Endothelial cell of umbilical vein (primary cell): Measurements from ENCODE around the gene ABCC2. TPM values are rescaled to one million over a fixed set of nuclear protein-coding genes. Genes with fewer than 3 reads are reported as not detected.

Source experiments
- BruUV-seq: library from RNA; stranded (reverse); fragments of 400-500 nt; replicated peaks from 2 replicates; lab custom pipeline; 2021; lab: Mats Ljungman, UMichigan
- CTCF ChIA-PET: fragments of 300-600, 350-600 bp; sonication (Branson Sonifier 250); formaldehyde crosslinking; loops from one replicate; lab custom pipeline; 2021; ENCODE audit warnings: antibody characterized with exemption, inconsistent platforms; lab: Charles Lee
- POLR2A ChIA-PET: fragments of 300-600, 350-600 bp; sonication (Branson Sonifier 250); formaldehyde crosslinking; loops from one replicate; lab custom pipeline; 2021; ENCODE audit warnings: antibody characterized with exemption, inconsistent platforms; lab: Charles Lee
- DNase-seq: peaks from one replicate; pipeline ENCODE4 v3.0.0-alpha.2; 2011; ENCODE audit warnings: low read depth, low spot score
- FAIRE-seq: peaks from 2 replicates; lab custom pipeline; 2011; peaks lifted over from hg19 to GRCh38; lab: Jason Lieb, UNC
- H2AFZ ChIP-seq: 2 replicates; pipeline ENCODE4 v1.6.0; 2012; ENCODE audit warnings: low read depth, low read length, control low read depth, inconsistent platforms
- H3K27ac ChIP-seq: 2 replicates; pipeline ENCODE4 v1.5.1; 2011; ENCODE audit warnings: low read depth, mild to moderate bottlenecking, control low read depth, low read length, moderate library complexity; ENCODE audit not compliant: insufficient read depth
- H3K27me3 ChIP-seq, 2 experiments: 2 replicates each; pipeline versions ENCODE4 v1.6.0 to v1.6.1; 2011; ENCODE audit warnings: low read length in 2 of 2, mixed read lengths in 1 of 2; ENCODE audit not compliant: control insufficient read depth in 2 of 2, insufficient read depth in 2 of 2
- H3K36me3 ChIP-seq, 2 experiments: 2 replicates in 1 of 2; 3 replicates in 1 of 2; pipeline ENCODE4 v1.5.1; 2011; ENCODE audit warnings: low read length in 2 of 2, mild to moderate bottlenecking in 1 of 2, moderate library complexity in 1 of 2; ENCODE audit not compliant: control insufficient read depth in 2 of 2, insufficient read depth in 2 of 2; ENCODE audit errors: extremely low read depth in 1 of 2
- H3K4me1 ChIP-seq: 3 replicates; pipeline ENCODE4 v1.5.1; 2011; ENCODE audit warnings: mild to moderate bottlenecking, low read length; ENCODE audit not compliant: control insufficient read depth, insufficient read depth; ENCODE audit errors: extremely low read depth
- H3K4me2 ChIP-seq: 2 replicates; pipeline ENCODE4 v1.6.1; 2011; ENCODE audit warnings: low read length, control low read depth, mixed read lengths; ENCODE audit not compliant: insufficient read depth
- H3K4me3 ChIP-seq, 3 experiments: fragments of 200-600 bp in 1 of 3; sonication (generic), shearing (Covaris generic) in 1 of 3; replicated peaks in 1 of 3; 2 replicates each; pipeline ENCODE4 v1.5.1; 2011 to 2016; ENCODE audit warnings: control low read depth in 3 of 3, low read length in 3 of 3, mild to moderate bottlenecking in 2 of 3, inconsistent platforms in 1 of 3, low read depth in 1 of 3, moderate library complexity in 1 of 3; ENCODE audit not compliant: insufficient read depth in 1 of 3
- H3K79me2 ChIP-seq: 2 replicates; pipeline ENCODE4 v1.6.0; 2012; ENCODE audit warnings: low read length, inconsistent platforms; ENCODE audit not compliant: control insufficient read depth, insufficient read depth
- H3K9ac ChIP-seq: replicated peaks from 2 replicates; pipeline ENCODE3; 2011; ENCODE audit warnings: low read length, control low read depth; ENCODE audit not compliant: insufficient read depth; ENCODE audit errors: extremely low read depth
- H3K9me1 ChIP-seq: replicated peaks from 3 replicates; pipeline ENCODE4 v1.6.0; 2011; ENCODE audit warnings: mild to moderate bottlenecking, low read length; ENCODE audit not compliant: control insufficient read depth, insufficient read depth; ENCODE audit errors: extremely low read depth
- H3K9me3 ChIP-seq: replicated peaks from 2 replicates; pipeline ENCODE4 v1.5.1; 2012; ENCODE audit warnings: low read length, inconsistent platforms; ENCODE audit not compliant: control insufficient read depth, insufficient read depth
- H4K20me1 ChIP-seq: replicated peaks from 2 replicates; pipeline ENCODE3; 2011; ENCODE audit warnings: mild to moderate bottlenecking, low read length; ENCODE audit not compliant: control insufficient read depth, insufficient read depth; ENCODE audit errors: extremely low read depth
- EZH2 ChIP-seq: IDR thresholded peaks from 2 replicates; pipeline ENCODE4 v1.6.1; 2012; ENCODE audit warnings: borderline replicate concordance, low read depth, mild to moderate bottlenecking, moderate library complexity, low read length, inconsistent platforms; ENCODE audit not compliant: severe bottlenecking
- GATA2 ChIP-seq: IDR thresholded peaks from 2 replicates; pipeline ENCODE4 v1.7.0; 2011; ENCODE audit warnings: low read depth, mild to moderate bottlenecking, moderate library complexity, mixed read lengths, low read length; ENCODE audit not compliant: insufficient read length, insufficient read depth
- JUN ChIP-seq: IDR thresholded peaks from 2 replicates; pipeline ENCODE4 v1.6.1; 2011; ENCODE audit warnings: borderline replicate concordance, low read depth; ENCODE audit not compliant: insufficient read length, insufficient read depth
- MYC ChIP-seq: IDR thresholded peaks from one replicate; pipeline ENCODE4 v1.6.1; 2011; ENCODE audit warnings: mild to moderate bottlenecking, low read depth, low read length
- POLR2AphosphoS5 ChIP-seq: IDR thresholded peaks from 2 replicates; pipeline ENCODE4 v1.6.1; 2012; ENCODE audit warnings: low read depth, mild to moderate bottlenecking, control low read depth, low read length, moderate library complexity; ENCODE audit not compliant: insufficient read depth
- dilution Hi-C: fragments of 300-500 bp; cut with MboI; formaldehyde crosslinking; loops from one replicate; pipeline ENCODE4 v1.15.0; 2019; ENCODE audit warnings: low sequenced_read_pairs; ENCODE audit not compliant: extremely low pct_ligation_motif_present
- intact Hi-C: fragments of 100-400 bp; cut with micrococcal nuclease; formaldehyde crosslinking; loops from one replicate; pipeline ENCODE4 v1.10.0; 2022
- polyA plus RNA-seq, 4 experiments: library from polyadenylated mRNA; depleted of rRNA in 3 of 4; stranded (reverse) in 3 of 4; unstranded in 1 of 4; fragments of >200 nt; gene quantifications; 2 replicates each; pipeline versions ENCODE4 v1.2.1 to v1.2.3, GENCODE V29; 2011 to 2012; ENCODE audit warnings: missing spikeins in 1 of 4
- total RNA-seq: library from RNA; stranded (reverse); gene quantifications from 2 replicates; pipeline ENCODE4 v1.2.3, GENCODE V29; 2021
- TF ChIP-seq, protein P1 (sequence below): IDR thresholded peaks from 2 replicates; pipeline ENCODE4 v1.6.1; 2011; ENCODE audit not compliant: insufficient read depth, insufficient read length
- TF ChIP-seq, protein P2 (sequence below), 2 donors: IDR thresholded peaks; 1 replicate in 1 of 2; 2 replicates in 1 of 2; pipeline ENCODE4 v1.5.1; 2011; ENCODE audit warnings: low read length in 2 of 2, mild to moderate bottlenecking in 2 of 2, moderate library complexity in 2 of 2, control low read depth in 1 of 2, inconsistent platforms in 1 of 2, low read depth in 1 of 2; ENCODE audit not compliant: insufficient read depth in 1 of 2; ENCODE audit errors: extremely low read depth in 1 of 2

Gene ABCC2
- total and polyA plus RNA-seq, 2 donors (not counting 3 experiments of a cell fraction or from before 2014, with no cell fraction given), result 1.5 to 3.3 TPM

DNA sequence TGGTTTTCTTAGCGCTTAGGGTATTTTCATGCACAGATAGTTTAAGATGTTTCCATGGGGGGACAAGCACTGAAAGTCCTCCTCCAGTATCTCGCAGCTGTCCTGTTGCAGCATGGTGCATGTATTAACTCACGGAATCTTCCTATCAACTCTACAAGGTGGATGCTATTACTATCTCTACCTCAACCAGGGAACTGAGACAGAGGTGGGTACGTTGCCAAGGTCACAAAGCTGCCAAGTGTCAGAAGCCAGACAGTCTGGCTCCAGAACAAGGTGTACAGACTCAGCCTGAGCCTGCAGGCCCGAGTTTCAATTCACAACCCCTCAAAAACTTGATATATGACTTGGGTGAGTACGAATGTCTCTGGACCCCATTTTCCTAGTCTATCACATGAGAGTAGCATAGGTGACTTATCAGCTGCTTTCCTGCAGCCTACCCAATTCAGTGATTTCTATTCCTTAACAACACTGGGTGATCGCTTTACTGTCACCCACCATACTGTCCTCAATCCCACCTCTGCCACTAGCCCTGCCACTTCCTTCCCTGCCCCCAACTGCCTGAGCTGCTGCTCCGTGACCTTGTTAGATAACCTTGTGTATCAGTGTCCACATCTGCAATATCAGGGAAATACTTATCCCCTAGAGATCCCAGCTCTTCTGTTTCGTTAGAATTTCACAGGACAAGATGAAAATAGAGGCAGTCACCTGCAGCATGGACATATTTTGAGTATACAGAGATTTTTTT is 92.1 kb downstream of the ABCC2 start:
- Histone ChIP-seq H3K9me3 (no peaks in the 10 kb centered on the region), H3K9ac (no peak overlapping the region), H3K4me2 (no peak overlapping the region), H3K79me2 (peaks cover 7% of the 10 kb centered on the region), H3K9me1 (no peaks in the 10 kb centered on the region), H4K20me1 (no peaks in the 10 kb centered on the region), H3K27me3 (no peaks in the 10 kb centered on the region), H3K4me1 (peaks cover 4% of the 10 kb centered on the region), H3K27ac (no peak overlapping the region), H3K4me3 (no peak overlapping the region), H3K36me3 (peaks cover 31 to 35% of the 10 kb centered on the region in 2 experiments), H2AFZ (no peak overlapping the region)
- no TSS peak for BruUV-seq
- TF ChIP-seq, protein P1, sequence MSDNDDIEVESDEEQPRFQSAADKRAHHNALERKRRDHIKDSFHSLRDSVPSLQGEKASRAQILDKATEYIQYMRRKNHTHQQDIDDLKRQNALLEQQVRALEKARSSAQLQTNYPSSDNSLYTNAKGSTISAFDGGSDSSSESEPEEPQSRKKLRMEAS, result no peak
- TF ChIP-seq, protein P2, sequence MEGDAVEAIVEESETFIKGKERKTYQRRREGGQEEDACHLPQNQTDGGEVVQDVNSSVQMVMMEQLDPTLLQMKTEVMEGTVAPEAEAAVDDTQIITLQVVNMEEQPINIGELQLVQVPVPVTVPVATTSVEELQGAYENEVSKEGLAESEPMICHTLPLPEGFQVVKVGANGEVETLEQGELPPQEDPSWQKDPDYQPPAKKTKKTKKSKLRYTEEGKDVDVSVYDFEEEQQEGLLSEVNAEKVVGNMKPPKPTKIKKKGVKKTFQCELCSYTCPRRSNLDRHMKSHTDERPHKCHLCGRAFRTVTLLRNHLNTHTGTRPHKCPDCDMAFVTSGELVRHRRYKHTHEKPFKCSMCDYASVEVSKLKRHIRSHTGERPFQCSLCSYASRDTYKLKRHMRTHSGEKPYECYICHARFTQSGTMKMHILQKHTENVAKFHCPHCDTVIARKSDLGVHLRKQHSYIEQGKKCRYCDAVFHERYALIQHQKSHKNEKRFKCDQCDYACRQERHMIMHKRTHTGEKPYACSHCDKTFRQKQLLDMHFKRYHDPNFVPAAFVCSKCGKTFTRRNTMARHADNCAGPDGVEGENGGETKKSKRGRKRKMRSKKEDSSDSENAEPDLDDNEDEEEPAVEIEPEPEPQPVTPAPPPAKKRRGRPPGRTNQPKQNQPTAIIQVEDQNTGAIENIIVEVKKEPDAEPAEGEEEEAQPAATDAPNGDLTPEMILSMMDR (IDR thresholded peaks at IDR 0.05; ENCODE audit: extremely low read depth in 1 of 2, insufficient read depth in 1 of 2, low read depth in 1 of 2, low read length in 2 of 2), result no peak
- no peak for TF ChIP-seq MYC
- FAIRE-seq (no peak), DNase-seq (no peak)
- intact Hi-C loops, result no loop called here
- dilution Hi-C loops, result no loop called here
- POLR2A ChIA-PET, result no interaction called here
- CTCF ChIA-PET, result interaction anchor here (0.7 to 1.9 kb wide), 3 partner anchors 15 to 135 kb away, joined by 3 to 5 read pairs (median 4); partner anchors contain the start of gene DNMBP

DNA sequence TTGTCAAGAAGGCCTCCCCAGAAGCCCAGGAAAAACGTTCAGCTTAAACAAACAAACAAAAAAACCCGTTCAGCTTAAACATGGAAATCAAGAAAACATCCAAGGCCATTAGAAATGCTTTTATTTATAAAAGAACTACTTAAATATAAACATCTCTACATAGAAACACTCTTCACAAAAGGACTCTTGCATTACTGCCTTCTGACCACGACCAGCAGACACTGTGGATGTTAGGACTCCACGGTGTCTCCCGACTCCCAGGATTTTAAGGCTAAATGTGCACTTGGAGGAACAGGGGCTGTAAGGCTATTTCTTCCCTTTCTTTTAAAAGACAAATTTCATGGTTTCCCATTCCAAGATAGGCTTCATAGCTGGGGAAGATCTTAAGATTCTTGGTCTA is 93.0 kb downstream of the ABCC2 start:
- Histone ChIP-seq H3K4me3 (no peak overlapping the region), H3K4me2 (no peak overlapping the region), H3K4me1 (peaks cover 7% of the 10 kb centered on the region), H4K20me1 (no peaks in the 10 kb centered on the region), H3K36me3 (peaks cover 31 to 41% of the 10 kb centered on the region in 2 experiments), H3K27ac (no peak overlapping the region), H3K9me3 (no peaks in the 10 kb centered on the region), H3K79me2 (peaks cover 10% of the 10 kb centered on the region), H3K9me1 (no peaks in the 10 kb centered on the region), H3K9ac (no peak overlapping the region), H3K27me3 (no peaks in the 10 kb centered on the region), H2AFZ (no peak overlapping the region)
- DNase-seq, result no peak
- dilution Hi-C loops (no loop called here), intact Hi-C loops (no loop called here)
- ChIA-PET POLR2A (no interaction called here), CTCF (interaction anchor here (1.7 kb wide), 1 partner anchor 30 kb away, joined by 5 read pairs; no protein-coding TSS in a partner anchor)
- FAIRE-seq, result no peak
- no TSS peak for BruUV-seq
- TF ChIP-seq, protein P1, result no peak
- TF ChIP-seq JUN, result no peak
- no peak for TF ChIP-seq POLR2AphosphoS5
- no peak for TF ChIP-seq EZH2
- TF ChIP-seq GATA2, result no peak
